Measurements from ENCODE around the gene DPYD. TPM values are rescaled to one million over a fixed set of nuclear protein-coding genes. Genes with fewer than 3 reads are reported as not detected.

Gene DPYD
- total RNA-seq, 1 experiment from 2014 or later, result 12.8 TPM

GRCh38 chr1:97379387-97380075 lies 541.3 kb downstream of the DPYD start:
- no peaks in the 10 kb centered on the region for H3K9me2 ChIP-seq (replicated peaks; ENCODE audit: low read length)
- POLR2A ChIA-PET (ENCODE audit: unreplicated experiment), result no interaction called here
- peaks cover 20% of the 10 kb centered on the region for H3K4me1 ChIP-seq (ENCODE audit: insufficient read depth, low read length)
- no peak overlapping the region for H2AFZ ChIP-seq (ENCODE audit: low read length)
- H3K27ac ChIP-seq (ENCODE audit: low read length), result no peak overlapping the region
- DNase-seq (no peak), ATAC-seq (no peak)
- CTCF ChIA-PET, result interaction anchor here (0.5 kb wide), 1 partner anchor 107 kb away, joined by 4 read pairs; no protein-coding TSS in a partner anchor
- no peaks in the 10 kb centered on the region for H3K36me3 ChIP-seq (ENCODE audit: low read depth, low read length)
- intact Hi-C loops (cut with micrococcal nuclease), result no loop called here
- H3K4me3 ChIP-seq (ENCODE audit: low read length), result no peak overlapping the region
- no peaks in the 10 kb centered on the region for H3F3A ChIP-seq (ENCODE audit: low read length, unreplicated experiment)
- no peaks in the 10 kb centered on the region for H3K9me3 ChIP-seq (ENCODE audit: low read length)
- no peaks in the 10 kb centered on the region for H4K20me1 ChIP-seq (ENCODE audit: low read length)
- H3K27me3 ChIP-seq (ENCODE audit: low read length), result no peaks in the 10 kb centered on the region
- no peak overlapping the region for H3K4me2 ChIP-seq (ENCODE audit: low read length)
- no peak overlapping the region for H3K9ac ChIP-seq (ENCODE audit: low read length)
- no TSS peak for BruUV-seq (replicated peaks)
- H3K79me2 ChIP-seq (ENCODE audit: low read length), result no peaks in the 10 kb centered on the region
- TF ChIP-seq EZH2 (IDR thresholded peaks at IDR 0.05; ENCODE audit: low read length, unreplicated experiment) (no peak), CTCF (conservative IDR thresholded peaks at IDR 0.05; ENCODE audit: low read depth, low read length) (no peak), EZH2phosphoT487 (IDR thresholded peaks at IDR 0.05; ENCODE audit: borderline replicate concordance, low read length) (no peak)

GRCh38 chr1:97378596-97378995 lies 542.2 kb downstream of the DPYD start:
- H4K20me1 ChIP-seq (ENCODE audit: low read length), result no peaks in the 10 kb centered on the region
- intact Hi-C loops (cut with micrococcal nuclease), result no loop called here
- no peak overlapping the region for H3K4me3 ChIP-seq (ENCODE audit: low read length)
- H3K27me3 ChIP-seq (ENCODE audit: low read length), result no peaks in the 10 kb centered on the region
- TF ChIP-seq EZH2 (IDR thresholded peaks at IDR 0.05; ENCODE audit: low read length, unreplicated experiment) (no peak), EZH2phosphoT487 (IDR thresholded peaks at IDR 0.05; ENCODE audit: borderline replicate concordance, low read length) (no peak)
- H3K36me3 ChIP-seq (ENCODE audit: low read depth, low read length), result no peaks in the 10 kb centered on the region
- no peaks in the 10 kb centered on the region for H3K9me3 ChIP-seq (ENCODE audit: low read length)
- no peak overlapping the region for H2AFZ ChIP-seq (ENCODE audit: low read length)
- no peaks in the 10 kb centered on the region for H3K9me2 ChIP-seq (replicated peaks; ENCODE audit: low read length)
- no TSS peak for BruUV-seq (replicated peaks)
- H3K4me1 ChIP-seq (ENCODE audit: insufficient read depth, low read length), result peaks cover 10% of the 10 kb centered on the region
- H3K4me2 ChIP-seq (ENCODE audit: low read length), result no peak overlapping the region
- DNase-seq (no peak), ATAC-seq (no peak)
- POLR2A ChIA-PET (ENCODE audit: unreplicated experiment), result no interaction called here
- H3K9ac ChIP-seq (ENCODE audit: low read length), result no peak overlapping the region
- no peaks in the 10 kb centered on the region for H3K79me2 ChIP-seq (ENCODE audit: low read length)
- CTCF ChIA-PET, result no interaction called here
- H3F3A ChIP-seq (ENCODE audit: low read length, unreplicated experiment), result no peaks in the 10 kb centered on the region
- no peak overlapping the region for H3K27ac ChIP-seq (ENCODE audit: low read length)

GRCh38 chr1:97377432-97378034 lies 543.3 kb downstream of the DPYD start:
- no peaks in the 10 kb centered on the region for H3K79me2 ChIP-seq (ENCODE audit: low read length)
- no peaks in the 10 kb centered on the region for H3F3A ChIP-seq (ENCODE audit: low read length, unreplicated experiment)
- H2AFZ ChIP-seq (ENCODE audit: low read length), result no peak overlapping the region
- DNase-seq (no peak), ATAC-seq (no peak)
- no peaks in the 10 kb centered on the region for H3K36me3 ChIP-seq (ENCODE audit: low read depth, low read length)
- CTCF ChIA-PET, result no interaction called here
- H3K9me3 ChIP-seq (ENCODE audit: low read length), result no peaks in the 10 kb centered on the region
- intact Hi-C loops (cut with micrococcal nuclease), result no loop called here
- peaks cover 9% of the 10 kb centered on the region; the same call in 1 of the 2 replicates for H3K4me1 ChIP-seq (ENCODE audit: insufficient read depth, low read length)
- TF ChIP-seq CTCF (conservative IDR thresholded peaks at IDR 0.05; ENCODE audit: low read depth, low read length) (no peak), EZH2 (IDR thresholded peaks at IDR 0.05; ENCODE audit: low read length, unreplicated experiment) (no peak), EZH2phosphoT487 (IDR thresholded peaks at IDR 0.05; ENCODE audit: borderline replicate concordance, low read length) (no peak)
- H4K20me1 ChIP-seq (ENCODE audit: low read length), result no peaks in the 10 kb centered on the region
- no TSS peak for BruUV-seq (replicated peaks)
- H3K27ac ChIP-seq (ENCODE audit: low read length), result no peak overlapping the region
- no peaks in the 10 kb centered on the region for H3K9me2 ChIP-seq (replicated peaks; ENCODE audit: low read length)
- POLR2A ChIA-PET (ENCODE audit: unreplicated experiment), result interaction anchor here (0.6 kb wide), 1 partner anchor 19 kb away, joined by 3 read pairs; no protein-coding TSS in a partner anchor
- no peak overlapping the region for H3K9ac ChIP-seq (ENCODE audit: low read length)
- no peaks in the 10 kb centered on the region for H3K27me3 ChIP-seq (ENCODE audit: low read length)
- no peak overlapping the region for H3K4me3 ChIP-seq (ENCODE audit: low read length)
- H3K4me2 ChIP-seq (ENCODE audit: low read length), result no peak overlapping the region

All from PC-3 (cell line).